Activated CD4-positive, alpha-beta memory T cell treated with anti-CD3 and anti-CD28 coated beads for 36 hours (primary cell): ENCODE data around the gene CUL4B. TPM values are rescaled to one million over a fixed set of nuclear protein-coding genes. Genes with fewer than 3 reads are reported as not detected.
"Not testable (repeated sequence)": the region's sequence is repeated elsewhere in the genome, so short reads cannot be mapped to it uniquely, and the experiment has no call there.

Experiments
- CTCF ChIA-PET: fragments of 350-600 bp; sonication (Branson Sonifier 250); formaldehyde crosslinking; loops from one replicate; lab custom pipeline; 2021; ENCODE audit warnings: antibody characterized with exemption, inconsistent platforms; lab: Charles Lee
- POLR2A ChIA-PET: fragments of 350-600 bp; sonication (Branson Sonifier 250); formaldehyde crosslinking; loops from one replicate; lab custom pipeline; 2021; ENCODE audit warnings: antibody characterized with exemption; lab: Charles Lee
- DNase-seq: peaks from one replicate; pipeline ENCODE4 v3.0.0-alpha.2; 2020
- H3K27ac Mint-ChIP-seq: one replicate; pipeline ENCODE4 v1.8.0; 2021; ENCODE audit warnings: mixed read lengths
- H3K27me3 Mint-ChIP-seq: one replicate; pipeline ENCODE4 v1.8.0; 2021; ENCODE audit warnings: mixed read lengths
- H3K36me3 Mint-ChIP-seq: one replicate; pipeline ENCODE4 v1.8.0; 2021; ENCODE audit warnings: mixed read lengths
- H3K4me1 Mint-ChIP-seq: one replicate; pipeline ENCODE4 v1.8.0; 2021; ENCODE audit warnings: low read depth, mixed read lengths
- H3K4me3 Mint-ChIP-seq: one replicate; pipeline ENCODE4 v1.8.0; 2021; ENCODE audit warnings: mild to moderate bottlenecking, mixed read lengths
- H3K9me3 Mint-ChIP-seq: one replicate; pipeline ENCODE4 v1.8.0; 2021; ENCODE audit warnings: mixed read lengths
- intact Hi-C: fragments of 100-400 bp; cut with micrococcal nuclease; formaldehyde crosslinking; loops from one replicate; pipeline ENCODE4 v1.15.1; 2023
- total RNA-seq, 2 experiments: library from RNA; stranded (reverse); gene quantifications; one replicate each; pipeline ENCODE4 v1.2.3, GENCODE V29; 2021

Gene CUL4B
- total RNA-seq, 2 experiments from 2014 or later: 39.4 to 40.2 TPM

DNA sequence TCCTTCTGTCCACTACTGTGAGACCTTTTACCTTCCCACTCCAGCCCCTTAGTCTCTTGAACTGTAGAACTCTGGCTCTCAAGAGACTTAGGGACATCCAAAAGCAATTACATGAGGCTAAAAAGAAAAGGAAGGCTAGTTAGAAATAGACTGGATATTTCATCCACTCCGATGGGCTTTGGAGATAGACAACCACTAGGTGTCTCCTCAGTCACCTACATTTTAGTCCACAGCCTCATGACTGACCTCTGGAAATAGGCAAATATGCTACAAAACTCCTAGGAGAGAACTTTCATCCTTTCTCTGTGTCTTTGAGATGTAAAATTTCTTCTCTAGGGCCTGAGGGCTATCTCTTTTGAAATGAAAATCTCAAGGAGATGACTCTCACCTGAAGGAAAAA lies 46.5 kb downstream of the CUL4B start:
- intact Hi-C loops: loop anchor here (5.0 kb wide), 1 partner anchor 148 kb away; no protein-coding TSS in a partner anchor

GRCh38 chrX:120512627-120513026 lies 48.1 kb downstream of the CUL4B start:
- Mint-ChIP-seq H3K9me3 (no peaks in the 10 kb centered on the region), H3K36me3 (no peaks in the 10 kb centered on the region), H3K4me3 (no peak overlapping the region), H3K27me3 (no peaks in the 10 kb centered on the region), H3K27ac (no peak overlapping the region), H3K4me1 (no peaks in the 10 kb centered on the region)
- DNase-seq: no peak
- intact Hi-C loops: loop anchor here (5.0 kb wide), 1 partner anchor 150 kb away; no protein-coding TSS in a partner anchor
- ChIA-PET CTCF (no interaction called here), POLR2A (no interaction called here)

More for the DNA sequence above, 46.5 kb downstream of the CUL4B start:
- CTCF ChIA-PET: interaction anchor here (0.6 to 1.0 kb wide), 2 partner anchors 41 to 149 kb away, joined by 3 read pairs; no protein-coding TSS in a partner anchor
- Mint-ChIP-seq H3K4me3 (no peak overlapping the region), H3K36me3 (no peaks in the 10 kb centered on the region), H3K9me3 (no peaks in the 10 kb centered on the region), H3K4me1 (no peaks in the 10 kb centered on the region), H3K27ac (no peak overlapping the region), H3K27me3 (no peaks in the 10 kb centered on the region)
- POLR2A ChIA-PET: no interaction called here
- no peak for DNase-seq

DNA sequence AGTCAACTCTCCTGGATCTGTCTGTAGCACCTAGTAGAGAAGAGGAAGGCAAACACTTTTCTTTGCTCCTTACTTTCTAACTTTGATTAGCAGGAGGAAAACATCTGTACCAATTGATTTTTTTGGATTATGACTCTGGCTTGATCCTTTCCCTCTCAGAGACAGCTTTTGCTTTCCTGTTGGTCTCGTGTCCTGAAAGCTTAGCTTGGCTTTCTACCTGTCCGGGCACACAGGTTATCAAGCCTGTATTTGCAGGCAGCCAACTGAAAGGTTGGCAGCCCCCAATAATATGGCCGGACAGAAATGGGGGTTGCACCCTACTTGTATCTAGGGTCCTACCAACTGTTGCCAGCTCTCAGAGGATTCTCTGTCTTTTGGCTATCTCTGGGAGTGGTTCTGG lies 48.5 kb downstream of the CUL4B start:
- no peaks in the 10 kb centered on the region for H3K4me1 Mint-ChIP-seq
- CTCF ChIA-PET: no interaction called here
- H3K36me3 Mint-ChIP-seq: no peaks in the 10 kb centered on the region
- intact Hi-C loops: loop anchor here (5.0 kb wide), 1 partner anchor 150 kb away; no protein-coding TSS in a partner anchor
- H3K27ac Mint-ChIP-seq: no peak overlapping the region
- H3K4me3 Mint-ChIP-seq: no peak overlapping the region
- H3K27me3 Mint-ChIP-seq: no peaks in the 10 kb centered on the region
- POLR2A ChIA-PET: no interaction called here
- DNase-seq: no peak
- no peaks in the 10 kb centered on the region for H3K9me3 Mint-ChIP-seq

DNA sequence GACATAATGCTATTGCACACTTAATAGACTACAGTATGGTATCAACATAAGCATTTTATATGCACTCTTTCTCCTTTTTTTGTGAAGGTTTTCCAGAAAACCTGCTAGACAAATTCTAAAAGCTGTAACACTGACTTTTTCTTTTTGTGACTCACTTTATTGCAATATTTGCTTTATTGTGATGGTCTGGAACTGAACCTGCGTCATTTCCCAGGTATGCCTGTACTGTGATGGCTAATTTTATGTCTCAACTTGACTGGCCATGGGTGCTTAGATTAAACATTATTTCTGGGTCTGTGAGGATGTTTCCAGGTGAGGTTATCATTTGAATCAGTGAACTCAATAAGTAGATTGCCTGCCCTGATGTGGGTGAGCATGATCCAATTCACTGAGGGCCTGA lies 56.2 kb downstream of the CUL4B start:
- ChIA-PET POLR2A (no interaction called here), CTCF (no interaction called here)
- Mint-ChIP-seq H3K4me3 (no peak overlapping the region), H3K9me3 (no peaks in the 10 kb centered on the region), H3K36me3 (no peaks in the 10 kb centered on the region), H3K27me3 (no peaks in the 10 kb centered on the region), H3K4me1 (no peaks in the 10 kb centered on the region), H3K27ac (no peak overlapping the region)
- intact Hi-C loops: no loop called here
- no peak for DNase-seq

- ChIA-PET CTCF (interaction anchor here (1.2 to 1.3 kb wide), 2 partner anchors 14 to 267 kb away, joined by 3 to 4 read pairs; no protein-coding TSS in a partner anchor), POLR2A (no interaction called here)
- no peaks in the 10 kb centered on the region for H3K27me3 Mint-ChIP-seq
- H3K4me1 Mint-ChIP-seq: peaks cover 3% of the 10 kb centered on the region
- intact Hi-C loops: loop anchor here (2.0 to 5.0 kb wide), 3 partner anchors 103 to 809 kb away; partner anchors contain the start of gene MCTS1
- no peak overlapping the region for H3K27ac Mint-ChIP-seq
- H3K36me3 Mint-ChIP-seq: no peaks in the 10 kb centered on the region
- DNase-seq: no peak
- H3K4me3 Mint-ChIP-seq: no peak overlapping the region
- no peaks in the 10 kb centered on the region for H3K9me3 Mint-ChIP-seq
These were observed 61.3 kb downstream of the CUL4B start for GRCh38 chrX:120499301-120500072.

GRCh38 chrX:120490119-120490518 lies 70.6 kb downstream of the CUL4B start:
- POLR2A ChIA-PET, CTCF ChIA-PET: not testable (repeated sequence)

GRCh38 chrX:120486786-120487185 lies 74.0 kb downstream of the CUL4B start:
- intact Hi-C loops: loop anchor here (1.0 to 5.0 kb wide), 5 partner anchors 12 to 235 kb away; partner anchors contain the start of genes C1GALT1C1 and CUL4B
- CTCF ChIA-PET: interaction anchor here (0.9 to 1.7 kb wide), 6 partner anchors 15 to 178 kb away, joined by 3 to 9 read pairs (median 4); no protein-coding TSS in a partner anchor

More at GRCh38 chrX:120490119-120490518, 70.6 kb downstream of the CUL4B start:
- H3K27me3 Mint-ChIP-seq, H3K9me3 Mint-ChIP-seq, H3K4me3 Mint-ChIP-seq, H3K36me3 Mint-ChIP-seq, DNase-seq, intact Hi-C loops: not testable (repeated sequence)
- Mint-ChIP-seq H3K27ac (peak overlapping the region; percentile 24), H3K4me1 (peaks cover 25% of the 10 kb centered on the region)

DNA sequence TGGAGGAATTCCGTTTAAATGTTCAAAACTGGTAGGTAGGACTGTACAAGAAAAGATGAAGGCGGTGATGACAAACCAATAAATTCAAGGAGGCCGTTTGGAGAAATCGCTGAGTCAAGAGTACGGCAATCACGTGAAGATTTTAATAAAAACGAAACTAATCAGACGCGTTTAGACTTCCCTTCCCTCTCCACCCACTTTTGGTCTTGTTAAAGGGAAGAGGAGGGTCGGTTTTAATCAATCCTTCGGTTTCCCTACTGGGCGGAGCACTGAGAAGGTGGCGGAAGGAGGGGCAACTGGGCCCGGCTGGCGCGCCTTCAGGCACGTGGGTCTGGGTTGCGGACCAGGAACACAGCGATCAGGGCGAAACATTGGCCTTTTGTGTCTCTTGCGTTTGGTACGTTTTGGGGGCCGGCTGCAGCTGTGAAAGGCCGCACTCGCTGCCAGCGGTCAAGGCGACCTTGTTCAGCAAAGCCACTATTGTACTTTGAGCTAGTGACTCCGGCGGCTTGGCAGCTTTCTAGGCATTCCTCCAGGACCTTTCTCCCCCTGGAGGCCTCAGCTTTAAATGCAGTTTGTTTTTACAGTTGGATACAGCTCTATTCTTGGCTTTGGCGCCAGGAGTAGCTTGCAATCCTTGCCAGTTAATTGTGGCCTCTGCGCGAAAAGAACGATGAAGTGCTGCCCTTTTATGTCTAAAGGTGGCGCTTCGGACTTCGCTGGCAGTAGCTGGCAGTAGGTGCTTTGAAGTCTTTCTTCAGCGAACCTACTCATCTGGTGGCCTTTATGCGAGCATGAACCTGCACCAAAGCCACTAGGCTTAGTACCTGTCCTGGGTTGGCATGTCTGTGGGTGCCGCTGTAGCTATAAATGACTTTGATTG lies 74.9 kb downstream of the CUL4B start:
- intact Hi-C loops: loop anchor here (1.0 to 5.0 kb wide), 6 partner anchors 12 to 235 kb away; partner anchors contain the start of genes C1GALT1C1, CUL4B and LAMP2
- no peaks in the 10 kb centered on the region for H3K9me3 Mint-ChIP-seq
- peak overlapping the region; percentile 69 for H3K4me3 Mint-ChIP-seq
- DNase-seq: peak; percentile 69
- no peaks in the 10 kb centered on the region for H3K36me3 Mint-ChIP-seq
- ChIA-PET POLR2A (interaction anchor here (1.1 to 1.3 kb wide), 2 partner anchors 17 to 21 kb away, joined by 3 to 4 read pairs; partner anchors contain the start of gene LAMP2), CTCF (interaction anchor here (0.7 to 1.7 kb wide), 13 partner anchors 10 to 236 kb away, joined by 3 to 9 read pairs (median 4); partner anchors contain the start of genes CUL4B, MCTS1 and ZBTB33)
- peaks cover 26% of the 10 kb centered on the region for H3K4me1 Mint-ChIP-seq
- H3K27ac Mint-ChIP-seq: peak overlapping the region; percentile 86
- H3K27me3 Mint-ChIP-seq: no peaks in the 10 kb centered on the region

More at GRCh38 chrX:120486786-120487185, 74.0 kb downstream of the CUL4B start:
- no peak for DNase-seq
- H3K36me3 Mint-ChIP-seq: no peaks in the 10 kb centered on the region
- peaks cover 26% of the 10 kb centered on the region for H3K4me1 Mint-ChIP-seq
- H3K27me3 Mint-ChIP-seq: no peaks in the 10 kb centered on the region
- H3K4me3 Mint-ChIP-seq: no peak overlapping the region
- H3K27ac Mint-ChIP-seq: no peak overlapping the region
- H3K9me3 Mint-ChIP-seq: no peaks in the 10 kb centered on the region
- POLR2A ChIA-PET: interaction anchor here (1.1 to 1.3 kb wide), 2 partner anchors 18 to 22 kb away, joined by 3 to 4 read pairs; partner anchors contain the start of gene LAMP2

GRCh38 chrX:120485315-120485637 lies 75.5 kb downstream of the CUL4B start:
- Mint-ChIP-seq H3K27ac (peak overlapping the region; percentile 86), H3K9me3 (no peaks in the 10 kb centered on the region), H3K27me3 (no peaks in the 10 kb centered on the region), H3K4me3 (peak overlapping the region; percentile 69), H3K36me3 (no peaks in the 10 kb centered on the region), H3K4me1 (peaks cover 26% of the 10 kb centered on the region)
- no peak for DNase-seq
- ChIA-PET CTCF (interaction anchor here (0.8 to 1.7 kb wide), 3 partner anchors 76 to 176 kb away, joined by 3 to 9 read pairs (median 8); partner anchors contain the start of genes CUL4B and MCTS1), POLR2A (interaction anchor here (1.3 kb wide), 1 partner anchor 20 kb away, joined by 3 read pairs; no protein-coding TSS in a partner anchor)
- intact Hi-C loops: loop anchor here (1.0 to 5.0 kb wide), 2 partner anchors 16 to 77 kb away; partner anchors contain the start of genes CUL4B and LAMP2

DNA sequence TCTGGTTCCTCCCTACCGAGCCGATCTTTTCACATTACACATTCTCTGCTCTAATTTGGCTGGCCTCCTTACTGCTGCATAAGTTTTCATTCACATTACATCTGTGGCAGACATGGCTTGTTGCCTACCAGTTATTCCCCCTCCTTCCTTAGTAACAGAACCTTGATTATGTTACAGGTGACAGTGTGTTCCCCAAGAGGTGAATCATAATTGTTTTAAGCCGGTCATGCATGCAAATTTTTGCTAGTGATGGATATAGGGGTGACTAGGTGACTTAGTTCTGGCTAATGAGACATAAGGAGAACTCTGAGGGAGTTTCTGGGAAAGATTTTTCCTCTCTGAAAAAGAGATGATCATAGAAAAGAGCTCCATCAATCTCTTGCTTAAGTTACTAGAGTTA lies 83.3 kb downstream of the CUL4B start:
- Mint-ChIP-seq H3K4me3 (no peak overlapping the region), H3K4me1 (no peaks in the 10 kb centered on the region), H3K27me3 (no peaks in the 10 kb centered on the region), H3K9me3 (no peaks in the 10 kb centered on the region), H3K27ac (no peak overlapping the region), H3K36me3 (no peaks in the 10 kb centered on the region)
- CTCF ChIA-PET: interaction anchor here (0.9 to 1.2 kb wide), 2 partner anchors 15 to 19 kb away, joined by 3 read pairs; no protein-coding TSS in a partner anchor
- intact Hi-C loops: loop anchor here (10.0 kb wide), 1 partner anchor 113 kb away; the partner anchor contains the start of gene ATP1B4
- POLR2A ChIA-PET: no interaction called here
- DNase-seq: no peak

- Mint-ChIP-seq H3K4me3 (no peak overlapping the region), H3K27me3 (no peaks in the 10 kb centered on the region), H3K27ac (no peak overlapping the region), H3K4me1 (no peaks in the 10 kb centered on the region), H3K9me3 (no peaks in the 10 kb centered on the region), H3K36me3 (no peaks in the 10 kb centered on the region)
- no peak for DNase-seq
- ChIA-PET CTCF (interaction anchor here (1.2 to 2.2 kb wide), 2 partner anchors 14 to 111 kb away, joined by 3 to 10 read pairs; no protein-coding TSS in a partner anchor), POLR2A (no interaction called here)
- intact Hi-C loops: loop anchor here (10.0 kb wide), 1 partner anchor 112 kb away; the partner anchor contains the start of gene ATP1B4
These were observed 84.0 kb downstream of the CUL4B start for GRCh38 chrX:120476714-120477113.
